Activated CD8-positive, alpha-beta memory T cell treated with anti-CD3 and anti-CD28 coated beads, Interleukin-2, amount 10 ng/mL, durations not matched to agents 7 days and 5 days (primary cell): ENCODE data around the gene CUBN. TPM values are rescaled to one million over a fixed set of nuclear protein-coding genes. Genes with fewer than 3 reads are reported as not detected.
A peak's percentile ranks its signal among the peaks of the same experiment; 100 is the strongest.

ENCODE experiments used
- ATAC-seq: fragments of 150-1000 bp; cut with Tn5 transposase; one replicate; pipeline ENCODE4 v1.10.0; 2021; ENCODE audit warnings: moderate library complexity
- CTCF ChIA-PET: fragments of 350-600 bp; sonication (Branson Sonifier 250); formaldehyde crosslinking; loops from one replicate; lab custom pipeline; 2021; ENCODE audit warnings: antibody characterized with exemption; lab: Charles Lee
- DNase-seq: peaks from one replicate; pipeline ENCODE4 v3.0.0-alpha.2; 2020
- H3K27ac Mint-ChIP-seq: one replicate; pipeline ENCODE4 v1.8.0; 2021; ENCODE audit warnings: mild to moderate bottlenecking, mixed read lengths
- H3K27me3 Mint-ChIP-seq: one replicate; pipeline ENCODE4 v1.8.0; 2021; ENCODE audit warnings: mixed read lengths
- H3K36me3 Mint-ChIP-seq: one replicate; pipeline ENCODE4 v1.8.0; 2021; ENCODE audit warnings: mild to moderate bottlenecking, mixed read lengths
- H3K4me1 Mint-ChIP-seq: one replicate; pipeline ENCODE4 v1.8.0; 2021; ENCODE audit warnings: mixed read lengths
- H3K4me3 Mint-ChIP-seq: one replicate; pipeline ENCODE4 v1.8.0; 2021; ENCODE audit warnings: mild to moderate bottlenecking, moderate library complexity, mixed read lengths
- H3K9me3 Mint-ChIP-seq: one replicate; pipeline ENCODE4 v1.8.0; 2022; ENCODE audit warnings: low read depth, mixed read lengths
- total RNA-seq, 2 experiments: library from RNA; stranded (reverse); gene quantifications; one replicate each; pipeline ENCODE4 v1.2.3, GENCODE V29; 2021

The CUBN gene
- total RNA-seq, 2 experiments from 2014 or later, result 0.56 to 1.1 TPM

GRCh38 chr10:17051851-17052250 lies 77.8 kb downstream of the CUBN start:
- Mint-ChIP-seq H3K36me3 (peaks cover 15% of the 10 kb centered on the region), H3K27ac (no peak overlapping the region), H3K9me3 (peaks cover 8% of the 10 kb centered on the region), H3K4me1 (peaks cover 3% of the 10 kb centered on the region), H3K27me3 (no peaks in the 10 kb centered on the region), H3K4me3 (no peak overlapping the region)
- no peak for ATAC-seq
- CTCF ChIA-PET, result interaction anchor here (0.6 kb wide), 1 partner anchor 20 kb away, joined by 3 read pairs; no protein-coding TSS in a partner anchor
- DNase-seq, result no peak

- Mint-ChIP-seq H3K4me1 (peaks cover 3% of the 10 kb centered on the region), H3K9me3 (peaks cover 8% of the 10 kb centered on the region)
- CTCF ChIA-PET, result no interaction called here
Measured at GRCh38 chr10:17049195-17049594, 80.4 kb downstream of the CUBN start.

DNA sequence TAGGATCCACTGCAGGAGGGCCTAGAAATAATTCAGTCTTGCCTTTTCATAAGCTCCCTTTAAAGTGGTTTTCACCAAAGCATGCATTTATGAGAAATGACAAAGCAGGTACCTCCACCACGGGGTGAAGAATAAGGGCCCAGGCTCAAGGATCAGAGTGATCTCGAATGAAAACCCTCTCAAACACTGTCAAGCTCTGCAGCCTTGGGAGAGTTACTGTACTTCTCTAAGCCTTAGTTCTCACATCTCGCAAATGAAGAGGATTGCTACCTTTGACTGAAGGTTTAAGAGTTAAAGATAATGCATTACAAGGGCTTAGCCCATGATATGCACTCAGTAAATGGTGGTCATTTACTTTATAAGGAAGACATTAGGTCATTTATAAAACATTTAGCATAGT lies 81.7 kb downstream of the CUBN start:
- ATAC-seq, result no peak
- Mint-ChIP-seq H3K27me3 (no peaks in the 10 kb centered on the region), H3K27ac (no peak overlapping the region), H3K4me1 (peaks cover 1% of the 10 kb centered on the region), H3K4me3 (no peak overlapping the region), H3K36me3 (peaks cover 11% of the 10 kb centered on the region), H3K9me3 (peaks cover 8% of the 10 kb centered on the region)
- no peak for DNase-seq
- CTCF ChIA-PET, result interaction anchor here (0.6 kb wide), 1 partner anchor 44 kb away, joined by 3 read pairs; no protein-coding TSS in a partner anchor

More at GRCh38 chr10:17049195-17049594, 80.4 kb downstream of the CUBN start:
- H3K27me3 Mint-ChIP-seq, result no peaks in the 10 kb centered on the region
- peaks cover 13% of the 10 kb centered on the region for H3K36me3 Mint-ChIP-seq
- DNase-seq (no peak), ATAC-seq (no peak)
- no peak overlapping the region for H3K27ac Mint-ChIP-seq
- no peak overlapping the region for H3K4me3 Mint-ChIP-seq

GRCh38 chr10:17046989-17047388 lies 82.6 kb downstream of the CUBN start:
- ATAC-seq (no peak), DNase-seq (no peak)
- Mint-ChIP-seq H3K27ac (no peak overlapping the region), H3K9me3 (peaks cover 7% of the 10 kb centered on the region), H3K27me3 (no peaks in the 10 kb centered on the region), H3K36me3 (peaks cover 10% of the 10 kb centered on the region), H3K4me1 (peaks cover 1% of the 10 kb centered on the region), H3K4me3 (no peak overlapping the region)
- CTCF ChIA-PET, result no interaction called here

- no peak overlapping the region for H3K27ac Mint-ChIP-seq
- H3K4me1 Mint-ChIP-seq, result no peaks in the 10 kb centered on the region
- no peak for ATAC-seq
Measured at GRCh38 chr10:17043586-17043985, 86.0 kb downstream of the CUBN start.

DNA sequence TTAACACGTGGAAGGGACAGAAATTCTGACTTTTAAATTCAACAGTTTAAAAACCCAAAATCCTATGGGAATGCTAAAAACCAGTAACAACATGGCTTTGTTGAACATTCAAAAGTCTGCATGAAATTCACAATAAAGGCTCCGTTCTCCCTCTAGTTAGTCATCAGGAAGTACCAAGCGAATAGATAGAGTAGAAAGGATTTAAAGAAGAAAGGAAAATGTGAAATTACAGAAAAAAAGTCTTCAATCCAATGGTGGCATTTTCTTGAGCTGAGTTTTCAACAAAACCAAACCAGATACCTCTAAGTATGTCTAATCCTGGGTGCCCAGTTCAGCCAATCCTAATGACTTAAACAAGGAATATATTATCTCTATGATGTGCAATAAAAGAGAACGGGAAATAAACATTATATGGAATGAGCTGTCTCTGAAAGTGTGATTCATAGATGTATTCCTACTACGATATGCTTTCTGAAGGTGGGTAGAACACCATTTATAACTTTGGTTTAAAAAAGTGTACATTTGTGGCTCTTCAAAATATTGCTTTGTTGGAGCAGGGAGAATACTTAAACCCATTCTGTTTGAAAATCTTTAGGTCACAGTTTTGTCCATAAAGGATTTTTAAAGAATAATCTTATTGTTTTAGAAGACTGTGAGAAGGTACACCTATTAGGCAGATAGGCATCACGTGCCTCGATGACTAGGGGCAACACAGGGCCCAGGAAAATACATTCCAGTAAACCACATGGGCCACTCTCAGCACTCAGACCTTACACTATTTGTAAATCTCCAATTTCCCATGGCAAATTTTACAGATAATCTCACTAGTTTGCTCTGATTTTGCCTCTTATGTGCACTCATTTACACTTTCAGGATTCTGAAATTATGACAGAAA lies 87.7 kb downstream of the CUBN start:
- H3K9me3 Mint-ChIP-seq, result peaks cover 2% of the 10 kb centered on the region
- no peak overlapping the region for H3K27ac Mint-ChIP-seq
- CTCF ChIA-PET, result no interaction called here
- H3K27me3 Mint-ChIP-seq, result no peaks in the 10 kb centered on the region
- H3K4me3 Mint-ChIP-seq, result no peak overlapping the region
- H3K36me3 Mint-ChIP-seq, result peaks cover 2% of the 10 kb centered on the region
- DNase-seq (no peak), ATAC-seq (no peak)
- H3K4me1 Mint-ChIP-seq, result peaks cover 3% of the 10 kb centered on the region

More at GRCh38 chr10:17043586-17043985, 86.0 kb downstream of the CUBN start:
- Mint-ChIP-seq H3K27me3 (no peaks in the 10 kb centered on the region), H3K36me3 (peaks cover 2% of the 10 kb centered on the region), H3K4me3 (no peak overlapping the region), H3K9me3 (no peaks in the 10 kb centered on the region)
- no peak for DNase-seq
- CTCF ChIA-PET, result no interaction called here

DNA sequence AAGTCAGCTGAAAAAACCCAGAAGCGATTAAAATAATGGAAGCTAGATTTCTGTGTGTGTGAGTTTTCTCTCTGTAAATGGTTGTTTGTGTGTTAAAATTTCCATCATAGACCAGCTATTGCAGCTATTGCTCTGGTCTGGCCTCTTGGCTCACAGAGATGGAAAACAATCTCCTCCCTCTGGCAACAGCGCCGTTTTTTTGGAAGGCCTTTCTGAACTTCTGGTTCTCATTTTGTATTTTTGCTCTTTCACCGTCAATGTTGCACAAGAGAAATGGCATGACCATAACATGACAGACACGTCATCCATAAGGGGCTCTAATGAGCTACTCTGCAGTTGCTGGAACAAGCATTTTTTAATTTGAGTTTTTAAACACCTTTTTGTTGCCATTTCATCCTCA lies 91.0 kb downstream of the CUBN start:
- H3K36me3 Mint-ChIP-seq, result peaks cover 12% of the 10 kb centered on the region
- DNase-seq, result no peak
- peaks cover 10% of the 10 kb centered on the region for H3K4me1 Mint-ChIP-seq
- ATAC-seq, result no peak
- H3K27ac Mint-ChIP-seq, result no peak overlapping the region
- no peaks in the 10 kb centered on the region for H3K27me3 Mint-ChIP-seq
- H3K9me3 Mint-ChIP-seq, result peaks cover 2% of the 10 kb centered on the region
- no peak overlapping the region for H3K4me3 Mint-ChIP-seq
- CTCF ChIA-PET, result no interaction called here

DNA sequence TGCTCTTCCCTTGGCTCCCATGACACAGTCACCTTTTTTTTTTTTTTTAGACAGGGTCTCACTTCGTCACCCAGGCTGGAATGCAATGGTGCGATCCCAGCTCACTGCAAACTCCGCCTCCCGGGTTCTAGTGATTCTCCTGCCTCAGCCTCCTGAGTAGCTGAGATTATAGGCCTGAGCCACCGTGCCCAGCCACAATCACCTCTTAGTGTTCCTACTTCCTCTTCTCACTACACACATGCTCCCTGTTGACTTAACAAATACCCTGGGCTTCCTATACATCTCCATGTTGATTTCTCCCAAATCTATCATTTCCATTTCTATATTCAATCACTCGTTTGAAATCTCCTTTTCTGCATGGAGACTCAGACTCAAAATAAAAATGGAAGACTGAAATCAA lies 91.7 kb downstream of the CUBN start:
- H3K36me3 Mint-ChIP-seq, result peaks cover 12% of the 10 kb centered on the region
- peaks cover 18% of the 10 kb centered on the region for H3K4me1 Mint-ChIP-seq
- H3K27ac Mint-ChIP-seq, result no peak overlapping the region
- H3K9me3 Mint-ChIP-seq, result peaks cover 2% of the 10 kb centered on the region
- H3K27me3 Mint-ChIP-seq, result no peaks in the 10 kb centered on the region
- ATAC-seq, result no peak
- DNase-seq, result no peak
- CTCF ChIA-PET, result no interaction called here
- H3K4me3 Mint-ChIP-seq, result no peak overlapping the region

GRCh38 chr10:17035446-17035845 lies 94.2 kb downstream of the CUBN start:
- Mint-ChIP-seq H3K36me3 (peaks cover 12% of the 10 kb centered on the region), H3K27ac (no peak overlapping the region), H3K4me3 (no peak overlapping the region), H3K27me3 (no peaks in the 10 kb centered on the region), H3K9me3 (peaks cover 2% of the 10 kb centered on the region), H3K4me1 (peaks cover 38% of the 10 kb centered on the region)
- CTCF ChIA-PET, result interaction anchor here (0.7 to 1.3 kb wide), 2 partner anchors 11 to 1564 kb away, joined by 3 to 4 read pairs; no protein-coding TSS in a partner anchor
- ATAC-seq (no peak), DNase-seq (no peak)

DNA sequence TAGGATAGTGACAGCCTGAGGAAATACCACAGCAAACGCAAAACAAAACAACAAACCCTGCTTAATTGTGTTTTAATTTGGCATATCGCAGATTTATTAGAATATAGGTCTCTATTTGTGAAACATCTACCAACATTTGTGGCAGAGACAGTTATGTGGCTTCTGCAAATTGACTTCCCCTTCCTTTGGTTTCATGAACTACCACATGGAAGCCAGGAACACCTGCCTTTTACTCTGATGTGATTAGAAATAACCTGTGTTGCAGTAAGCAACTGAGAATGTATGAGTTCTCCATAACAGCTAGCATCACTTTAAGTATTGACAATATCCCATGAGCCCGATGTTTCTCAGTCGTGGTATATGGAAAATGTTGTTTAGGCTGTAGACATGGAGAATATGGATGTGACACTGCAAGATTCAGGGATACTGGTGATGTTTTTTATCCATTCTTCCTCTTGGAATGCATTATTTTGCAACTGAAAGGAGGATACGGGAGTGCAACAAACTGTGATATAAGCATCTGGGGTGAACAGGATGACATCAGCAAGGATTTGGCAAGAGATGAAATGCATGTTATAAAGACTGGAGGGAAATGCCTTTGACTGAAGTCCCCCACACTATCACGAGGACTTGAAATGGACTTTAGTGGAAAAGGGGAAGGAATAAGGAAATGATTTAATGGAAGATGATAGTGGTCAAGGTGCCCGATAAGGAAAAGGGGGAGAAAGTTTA lies 95.9 kb downstream of the CUBN start:
- Mint-ChIP-seq H3K27ac (peak overlapping the region; percentile 50), H3K4me1 (peaks cover 54% of the 10 kb centered on the region), H3K4me3 (no peak overlapping the region), H3K9me3 (peaks cover 2% of the 10 kb centered on the region), H3K36me3 (peaks cover 11% of the 10 kb centered on the region), H3K27me3 (no peaks in the 10 kb centered on the region)
- no peak for DNase-seq
- CTCF ChIA-PET, result interaction anchor here (0.6 kb wide), 1 partner anchor 188 kb away, joined by 3 read pairs; no protein-coding TSS in a partner anchor
- no peak for ATAC-seq

GRCh38 chr10:17031637-17032635 lies 97.7 kb downstream of the CUBN start:
- DNase-seq, result no peak
- Mint-ChIP-seq H3K4me1 (peaks cover 64% of the 10 kb centered on the region), H3K27me3 (no peaks in the 10 kb centered on the region), H3K27ac (no peak overlapping the region), H3K9me3 (no peaks in the 10 kb centered on the region), H3K36me3 (peaks cover 10% of the 10 kb centered on the region), H3K4me3 (no peak overlapping the region)
- no peak for ATAC-seq
- CTCF ChIA-PET, result no interaction called here

GRCh38 chr10:17029581-17030271 lies 99.9 kb downstream of the CUBN start:
- Mint-ChIP-seq H3K27me3 (no peaks in the 10 kb centered on the region), H3K27ac (peak overlapping the region; percentile 87), H3K4me3 (peak overlapping the region; percentile 68), H3K9me3 (no peaks in the 10 kb centered on the region), H3K4me1 (peaks cover 85% of the 10 kb centered on the region), H3K36me3 (peaks cover 5% of the 10 kb centered on the region)
- DNase-seq, result peak; percentile 88
- CTCF ChIA-PET, result interaction anchor here (0.9 to 1.1 kb wide), 2 partner anchors 171 to 190 kb away, joined by 3 to 4 read pairs; partner anchors contain the start of gene TRDMT1
- peak; percentile 50 for ATAC-seq
